GM19099 (cell line): ENCODE measurements around the gene SLC45A2.

Experiments
- POLR2A ChIP-seq: IDR thresholded peaks from 3 replicates; pipeline ENCODE4 v1.6.1; 2011; ENCODE audit warnings: low read depth; ENCODE audit not compliant: insufficient read length; ENCODE audit errors: extremely low read depth

The SLC45A2 gene

DNA sequence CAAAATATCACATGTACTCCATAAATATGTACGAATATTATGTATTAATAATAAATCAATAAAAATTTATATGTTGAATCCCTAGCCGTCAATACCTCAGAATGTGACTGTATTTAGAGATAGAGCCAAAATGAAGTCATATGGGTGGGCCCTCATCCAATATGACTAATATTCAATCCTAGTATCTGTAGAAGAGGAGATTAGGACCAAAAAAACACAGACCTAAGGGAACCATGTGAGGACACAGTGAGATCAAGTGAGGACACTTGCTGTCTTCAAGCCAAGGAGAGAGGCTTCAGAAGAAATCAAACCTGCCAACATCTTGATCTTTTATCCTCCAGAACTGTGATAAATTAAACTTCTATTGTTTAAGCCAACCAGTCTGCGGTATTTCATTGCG is 27.0 kb upstream of the SLC45A2 start:
- no peak for TF ChIP-seq POLR2A

DNA sequence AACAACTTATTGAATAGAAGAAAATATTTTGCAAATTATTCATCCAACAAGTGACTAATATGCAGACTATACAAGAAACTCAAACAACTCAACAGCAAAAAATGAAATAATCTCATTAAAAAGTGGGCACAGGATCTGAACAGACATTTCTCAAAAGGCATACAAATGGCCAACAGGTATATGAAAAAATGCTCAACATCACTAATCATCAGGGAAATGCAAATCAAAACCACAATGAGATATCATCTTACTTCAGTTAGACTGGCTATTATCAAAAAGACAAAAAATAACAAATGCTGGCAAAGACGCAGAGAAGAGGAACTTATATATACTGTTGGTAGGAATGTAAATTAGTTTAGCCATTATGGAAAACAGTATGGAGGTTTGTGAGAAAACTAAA is 25.1 kb upstream of the SLC45A2 start:
- TF ChIP-seq POLR2A, result no peak

DNA sequence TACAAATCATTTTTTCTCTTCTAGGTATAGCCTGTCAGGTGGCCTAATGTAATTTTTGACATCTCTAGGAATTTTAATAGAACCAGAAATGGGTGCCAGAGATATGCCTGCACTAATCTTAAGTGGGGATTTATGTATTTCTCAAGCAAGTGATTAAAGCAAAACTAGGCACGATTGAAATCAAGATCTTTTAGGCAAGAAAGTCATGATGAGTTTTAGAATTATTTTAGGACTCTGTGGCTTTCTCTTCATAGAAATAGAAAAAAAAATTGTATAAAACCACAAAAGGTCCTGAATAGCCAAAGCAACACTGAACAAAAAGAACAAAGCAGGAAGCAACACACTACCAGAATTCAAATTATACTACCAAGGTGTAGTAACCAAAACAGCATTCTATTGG is 24.3 kb upstream of the SLC45A2 start:
- TF ChIP-seq POLR2A, result no peak

DNA sequence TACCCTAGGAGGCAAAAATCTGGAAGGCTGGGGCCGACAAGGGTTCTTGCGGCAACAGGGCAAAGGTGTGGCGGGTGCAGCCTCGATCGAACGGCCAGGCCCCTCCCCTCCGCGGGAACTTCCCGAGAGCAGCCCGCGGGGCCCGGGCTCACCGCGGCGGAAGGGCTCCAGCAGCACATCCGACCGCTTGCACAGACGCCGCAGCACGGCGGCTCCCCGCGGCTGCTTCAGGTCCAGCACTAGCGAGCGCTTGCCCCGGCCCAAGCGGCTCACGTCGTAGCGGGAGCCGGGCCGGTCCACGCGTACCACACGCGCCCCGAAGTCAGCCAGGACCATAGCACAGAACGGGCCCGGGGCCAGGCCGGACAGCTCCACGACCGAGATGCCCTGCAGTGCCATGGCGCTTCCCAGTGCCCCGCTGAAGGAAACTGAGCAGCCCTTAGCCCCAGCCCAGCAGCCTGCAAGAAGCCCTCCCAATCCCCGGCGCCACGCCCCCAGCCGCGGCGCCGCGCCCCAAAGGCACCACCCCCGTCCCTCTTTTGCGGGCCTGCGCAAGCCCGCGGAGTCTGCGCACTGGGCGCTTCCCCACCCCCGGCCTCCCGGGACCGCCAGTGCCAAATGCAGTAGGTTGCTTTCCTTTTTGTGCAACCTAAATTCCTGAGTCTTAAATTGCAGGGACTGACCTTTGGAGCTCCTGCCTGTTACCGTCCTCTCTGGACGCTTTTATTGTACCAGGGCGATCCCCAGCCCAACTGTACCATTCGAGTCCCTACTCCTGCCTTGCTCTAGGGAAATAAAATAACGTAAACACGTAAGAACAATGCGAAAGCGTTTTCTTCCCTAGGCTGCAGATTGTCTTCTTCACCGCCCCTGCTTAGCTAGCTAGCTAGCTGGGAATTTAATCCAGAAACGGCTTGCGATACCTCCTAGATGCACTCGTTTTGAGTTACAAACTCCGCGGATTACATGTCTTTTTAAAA is 23.4 kb upstream of the SLC45A2 start, which contains the start of gene AMACR:
Gene AMACR (minus strand): TSS at position 430 of the 980 bp plus-strand sequence. CDS start 31 bp downstream, at position 399.
- peak; percentile 98 for TF ChIP-seq POLR2A

DNA sequence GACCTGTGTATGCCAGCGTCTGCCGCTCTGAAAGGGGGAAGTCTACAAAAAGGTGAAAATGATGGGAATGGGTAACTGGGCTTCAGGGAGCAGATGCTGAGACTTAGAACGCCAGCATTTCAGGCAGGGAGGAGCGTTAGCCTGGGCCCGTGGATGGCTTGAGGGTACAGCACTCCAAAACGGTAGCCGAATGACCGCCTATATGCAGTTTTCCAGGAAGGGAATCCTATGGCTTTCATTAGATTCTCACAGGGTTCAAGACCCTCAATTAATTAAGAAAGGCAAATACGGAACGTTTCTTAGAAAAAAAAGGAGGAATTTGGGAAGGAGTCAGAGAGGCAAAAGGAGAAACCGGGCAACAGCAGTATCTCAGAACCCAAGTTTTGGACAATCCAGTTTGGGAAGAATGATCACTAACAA is 22.7 kb upstream of the SLC45A2 start:
- TF ChIP-seq POLR2A, result no peak

DNA sequence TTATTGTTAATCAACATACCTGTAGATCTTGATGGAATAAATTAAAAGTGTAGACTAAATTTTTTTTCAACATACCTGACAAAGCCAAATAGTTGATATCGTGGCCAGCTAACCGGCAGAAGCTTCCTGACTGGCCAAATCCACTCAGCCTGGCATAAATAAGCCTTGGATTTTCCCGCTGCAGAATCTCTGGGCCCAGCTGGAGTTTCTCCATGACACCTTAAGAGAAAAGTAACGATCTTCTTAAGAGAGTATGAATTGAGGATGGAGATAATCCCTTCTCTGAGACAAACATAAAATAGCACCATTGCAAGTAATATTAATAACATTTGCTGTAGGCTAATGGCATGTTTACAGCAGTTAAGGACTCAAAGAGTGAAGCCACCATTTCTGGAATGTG is 21.2 kb upstream of the SLC45A2 start:
- no peak for TF ChIP-seq POLR2A

DNA sequence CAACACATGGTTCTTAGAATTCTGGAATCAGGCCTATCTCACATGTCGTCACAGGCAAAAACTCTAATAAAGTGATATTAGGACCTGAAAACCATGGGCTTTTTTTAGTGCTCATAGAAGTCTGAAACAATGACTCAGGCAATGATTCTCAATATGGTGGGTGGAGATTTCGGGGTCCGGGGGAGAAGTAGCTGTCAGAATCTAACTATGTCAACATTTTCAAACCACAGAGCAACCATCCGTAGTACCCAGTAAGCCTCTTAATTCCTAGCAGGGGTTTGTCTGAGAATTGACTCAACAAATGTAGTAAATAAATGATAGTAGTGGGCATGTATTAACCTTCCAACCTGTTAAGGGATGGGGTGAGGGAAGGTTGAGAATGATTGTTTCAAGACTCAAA is 20.7 kb upstream of the SLC45A2 start:
- TF ChIP-seq POLR2A, result no peak

DNA sequence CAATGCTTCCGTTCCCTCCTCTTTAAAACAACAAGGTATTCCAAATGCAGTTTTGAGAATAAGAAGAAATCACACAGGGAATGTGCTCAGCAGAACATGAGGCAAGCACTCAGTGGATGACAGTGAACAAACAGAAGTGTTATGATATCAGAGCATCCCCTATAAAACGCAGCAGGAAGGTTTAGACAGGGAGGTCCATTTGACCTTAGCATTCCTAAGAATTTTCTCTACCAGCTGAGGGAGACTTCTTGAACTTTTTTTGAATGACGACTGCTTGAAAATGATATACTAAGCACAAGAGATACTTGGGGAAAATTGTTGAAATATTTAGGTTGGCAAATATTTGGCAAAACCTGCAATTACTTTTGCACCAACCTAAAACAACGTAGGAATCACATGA is 19.4 kb upstream of the SLC45A2 start:
- TF ChIP-seq POLR2A, result no peak

DNA sequence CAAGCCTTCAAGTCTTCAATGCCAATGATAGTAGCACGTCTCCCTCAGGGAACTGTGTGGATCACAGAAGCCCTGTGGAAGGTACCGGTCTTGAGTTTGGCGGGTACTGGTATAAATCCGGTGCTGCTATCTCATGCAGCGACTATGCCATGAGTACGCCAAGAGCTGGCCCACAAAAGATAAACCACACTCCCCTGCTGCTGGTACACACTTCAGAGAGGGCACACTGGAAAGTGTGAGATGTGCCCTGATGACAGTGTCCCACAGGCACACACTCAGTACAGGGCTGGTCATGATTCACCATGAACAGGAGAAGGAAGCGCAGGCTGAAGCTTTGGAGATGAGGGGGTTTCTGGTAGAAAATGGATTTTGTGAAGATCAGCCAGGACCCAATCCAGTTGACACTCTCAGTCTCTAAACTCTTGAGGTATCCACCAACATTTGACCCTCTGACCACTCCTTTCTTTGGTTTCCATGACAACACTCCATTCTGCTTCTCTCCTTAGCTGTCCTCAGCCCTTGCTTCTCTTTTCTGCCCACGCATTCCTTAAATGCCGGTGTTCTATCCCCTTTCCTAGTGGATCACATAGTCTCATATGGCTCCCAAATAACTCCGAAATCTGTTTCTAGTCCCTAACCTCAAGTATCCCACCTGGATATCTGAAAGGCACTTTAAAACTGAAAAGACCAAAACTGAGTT is 18.3 kb upstream of the SLC45A2 start:
- TF ChIP-seq POLR2A, result no peak

DNA sequence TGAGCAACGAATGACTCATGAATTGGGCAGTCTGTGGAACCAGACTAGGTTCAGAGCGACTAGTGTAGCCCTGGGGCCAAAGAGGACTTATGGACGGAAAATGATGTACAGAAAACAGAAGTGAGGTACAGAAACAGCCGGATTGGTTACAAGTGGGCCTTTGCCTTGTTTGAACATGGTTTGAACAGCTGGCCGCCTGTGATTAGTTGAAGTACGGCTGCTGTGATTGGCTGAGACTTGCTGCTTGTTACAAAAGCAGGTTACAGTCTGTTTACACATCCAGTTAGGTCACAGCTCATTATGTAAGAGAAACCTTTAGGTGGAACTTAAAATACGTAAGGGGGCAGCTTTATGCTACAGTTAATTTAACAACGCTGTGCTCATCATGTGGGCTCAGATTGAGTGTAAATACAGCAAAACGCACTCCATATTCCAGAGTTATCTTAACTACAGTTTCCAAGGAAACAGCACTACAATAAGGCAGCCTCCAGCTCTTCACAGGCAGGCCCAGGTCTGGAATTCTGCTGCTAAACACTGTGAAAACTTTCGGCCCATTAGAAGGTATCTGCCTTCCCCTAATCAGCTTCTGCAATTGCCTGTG is 16.8 kb upstream of the SLC45A2 start:
- TF ChIP-seq POLR2A, result no peak

DNA sequence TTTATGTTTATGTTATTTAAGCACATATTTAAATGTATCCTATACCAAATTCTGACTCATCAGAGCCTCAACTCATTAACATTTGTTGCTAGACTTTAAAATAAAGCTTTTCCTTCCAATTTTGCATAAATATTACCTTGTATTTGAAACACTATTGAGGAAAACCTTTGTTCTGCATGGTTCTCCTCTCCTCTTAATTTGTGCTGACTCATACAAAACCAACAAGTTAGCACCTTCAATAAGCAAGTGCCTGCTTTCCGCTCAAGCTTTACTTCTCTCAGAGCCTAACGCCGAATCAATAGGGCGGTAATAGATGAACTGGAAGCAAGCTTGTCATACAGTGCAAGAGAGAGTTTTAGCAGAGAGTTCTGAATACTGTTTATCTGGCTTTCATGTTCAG is 15.5 kb upstream of the SLC45A2 start:
- TF ChIP-seq POLR2A, result no peak

DNA sequence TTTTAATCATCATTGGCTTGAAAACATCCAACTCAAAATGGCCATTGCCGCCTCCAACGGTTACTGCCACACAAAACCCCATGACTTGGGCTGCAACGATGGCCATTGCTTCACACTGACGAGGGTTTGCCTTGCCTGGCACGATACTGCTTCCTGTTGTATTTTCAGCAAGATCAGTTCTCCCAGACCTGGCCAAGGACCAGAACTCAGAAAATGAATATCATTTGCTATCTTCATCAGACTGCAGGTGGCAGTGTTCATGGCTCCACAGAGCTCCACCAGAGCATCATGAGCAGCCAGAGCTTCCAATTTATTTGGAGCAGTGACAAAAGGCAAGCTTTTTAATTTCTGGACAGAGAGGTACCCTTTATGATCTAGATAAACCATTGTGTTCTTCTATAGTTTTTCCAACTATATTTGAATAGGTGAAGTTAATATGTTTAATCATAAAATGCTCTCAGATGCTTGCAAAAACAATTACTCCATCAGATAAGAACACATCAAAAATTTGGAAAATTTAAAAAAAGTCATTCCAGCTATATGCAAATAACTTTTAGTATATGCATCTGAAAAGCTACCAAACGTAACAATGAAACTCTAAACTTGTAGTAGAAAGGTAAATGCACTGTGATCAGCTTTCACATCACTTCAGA is 13.0 kb upstream of the SLC45A2 start:
- no peak for TF ChIP-seq POLR2A

DNA sequence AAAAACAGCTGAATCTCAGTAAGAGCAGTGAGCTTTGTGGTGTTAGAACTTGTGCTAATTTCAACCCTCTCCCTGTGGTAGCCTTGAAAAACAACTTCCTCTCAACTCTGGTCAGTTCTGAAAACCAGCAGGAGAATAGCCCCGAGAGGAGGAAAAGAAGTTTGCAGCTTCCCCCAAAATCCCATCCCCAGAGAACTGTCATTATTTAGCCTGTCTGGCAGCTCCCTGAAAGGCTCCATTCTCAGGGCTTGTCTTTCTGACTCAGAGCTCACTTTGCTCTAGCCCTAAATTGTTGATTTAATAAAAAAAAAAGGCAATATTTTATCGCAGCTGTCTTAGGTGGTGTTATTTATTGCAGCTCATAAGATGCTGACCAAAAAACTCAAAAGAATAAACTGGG is 11.4 kb upstream of the SLC45A2 start:
- no peak for TF ChIP-seq POLR2A

DNA sequence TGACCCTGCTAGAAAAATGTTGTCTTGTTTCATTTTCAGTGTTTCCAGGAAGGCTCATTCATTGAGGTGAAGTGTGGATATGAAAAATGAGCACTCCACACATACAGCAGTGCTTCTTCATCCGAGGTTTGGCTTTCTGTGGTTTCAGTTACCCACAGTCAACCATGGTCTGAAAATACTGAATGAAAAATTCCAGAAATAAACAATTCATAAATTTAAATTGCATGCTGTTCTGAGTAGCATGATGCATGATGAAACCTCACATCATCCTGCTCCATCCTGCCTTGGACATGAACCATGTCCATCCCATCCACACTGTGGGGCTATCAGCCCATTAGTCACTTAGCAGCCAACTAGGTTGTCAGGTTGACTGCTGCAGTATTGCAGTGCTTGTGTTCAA is 10.4 kb upstream of the SLC45A2 start:
- no peak for TF ChIP-seq POLR2A

DNA sequence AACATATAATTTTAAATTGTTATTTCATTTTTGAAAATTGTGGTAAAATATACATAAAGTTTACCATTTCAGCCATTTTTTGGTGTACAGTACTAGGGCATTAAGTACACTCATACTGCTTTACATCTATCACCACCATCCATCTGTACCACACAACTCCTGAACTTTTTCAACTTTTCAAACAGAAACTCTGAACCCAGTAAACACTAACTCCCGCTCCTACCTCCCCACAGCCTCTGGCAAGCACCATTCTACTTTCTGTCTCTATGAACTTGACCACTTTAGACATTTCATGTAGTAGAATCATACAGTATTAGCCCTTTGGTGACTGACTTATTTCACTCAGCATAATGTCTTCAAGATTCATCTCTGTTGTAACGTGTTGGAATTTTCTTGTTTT is 8.4 kb upstream of the SLC45A2 start:
- no peak for TF ChIP-seq POLR2A
